NCI-H1694 (cell line): ENCODE measurements around the gene CYP24A1.

Experiments
- DNase-seq: peaks from one replicate; lab custom pipeline; 2025; lab: John Stamatoyannopoulos, UW

Gene CYP24A1

DNA sequence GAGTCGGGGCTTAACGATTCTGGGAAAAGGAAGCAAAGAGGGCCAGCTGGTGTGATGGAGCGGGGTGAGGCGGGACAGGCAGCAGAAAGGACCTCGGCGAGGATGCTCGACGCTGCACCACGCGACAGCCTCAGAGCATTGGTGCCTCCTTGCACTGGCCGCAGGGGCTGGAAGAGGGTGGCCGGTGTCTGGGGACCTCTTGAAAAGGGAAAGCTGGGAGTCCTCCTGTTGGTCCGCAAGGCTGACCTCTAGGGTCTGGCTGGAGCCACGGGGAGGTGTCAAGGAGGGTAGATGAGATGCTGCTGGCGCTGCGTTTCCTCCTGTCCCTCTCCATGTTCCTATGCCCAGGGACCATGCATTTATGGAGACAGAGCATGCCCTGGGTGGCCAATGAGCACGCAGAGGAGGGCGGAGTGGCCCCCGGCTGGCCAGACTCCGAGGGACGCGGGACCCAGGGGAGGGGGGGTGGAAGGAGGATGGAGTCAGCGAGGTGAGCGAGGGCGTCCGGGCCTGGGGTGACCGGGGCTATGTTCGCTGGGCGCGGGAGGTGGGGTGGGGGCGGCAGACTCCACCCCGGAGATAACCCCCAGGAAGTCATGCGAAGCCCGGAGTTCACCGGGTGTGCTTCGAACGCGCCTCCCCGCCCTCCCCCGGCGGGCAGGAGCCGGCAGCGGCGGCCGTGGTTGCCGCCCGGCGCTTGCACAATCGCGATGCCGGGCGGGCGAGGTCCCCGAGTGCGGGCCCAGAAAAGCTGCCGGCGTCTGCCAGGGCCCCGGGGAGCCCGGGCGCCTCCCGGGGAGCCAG, at the start of gene CYP24A1:
Gene CYP24A1 (minus strand): TSS at position 334 of the 804 bp plus-strand sequence. CDS start 407 bp downstream, outside the sequence.
- no peak for DNase-seq

DNA sequence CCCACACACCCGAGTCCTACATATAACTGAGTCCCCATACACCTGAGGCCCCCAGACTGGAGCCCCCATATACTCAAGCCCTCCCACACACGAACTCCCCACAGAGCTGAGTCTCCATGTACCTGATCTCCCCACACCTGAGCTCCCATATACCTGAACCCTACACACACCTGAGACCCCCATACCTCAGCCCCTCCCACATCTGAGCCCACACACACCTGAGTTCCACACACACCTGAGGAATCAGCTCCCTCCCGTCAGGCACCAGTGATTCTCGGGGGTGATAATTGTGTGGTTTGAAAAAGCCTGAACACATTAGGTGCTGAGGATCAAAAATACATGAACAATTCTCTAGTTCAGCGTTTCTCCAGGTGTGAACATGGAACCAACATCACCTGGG, 49.5 kb upstream of the CYP24A1 start:
- no peak for DNase-seq

DNA sequence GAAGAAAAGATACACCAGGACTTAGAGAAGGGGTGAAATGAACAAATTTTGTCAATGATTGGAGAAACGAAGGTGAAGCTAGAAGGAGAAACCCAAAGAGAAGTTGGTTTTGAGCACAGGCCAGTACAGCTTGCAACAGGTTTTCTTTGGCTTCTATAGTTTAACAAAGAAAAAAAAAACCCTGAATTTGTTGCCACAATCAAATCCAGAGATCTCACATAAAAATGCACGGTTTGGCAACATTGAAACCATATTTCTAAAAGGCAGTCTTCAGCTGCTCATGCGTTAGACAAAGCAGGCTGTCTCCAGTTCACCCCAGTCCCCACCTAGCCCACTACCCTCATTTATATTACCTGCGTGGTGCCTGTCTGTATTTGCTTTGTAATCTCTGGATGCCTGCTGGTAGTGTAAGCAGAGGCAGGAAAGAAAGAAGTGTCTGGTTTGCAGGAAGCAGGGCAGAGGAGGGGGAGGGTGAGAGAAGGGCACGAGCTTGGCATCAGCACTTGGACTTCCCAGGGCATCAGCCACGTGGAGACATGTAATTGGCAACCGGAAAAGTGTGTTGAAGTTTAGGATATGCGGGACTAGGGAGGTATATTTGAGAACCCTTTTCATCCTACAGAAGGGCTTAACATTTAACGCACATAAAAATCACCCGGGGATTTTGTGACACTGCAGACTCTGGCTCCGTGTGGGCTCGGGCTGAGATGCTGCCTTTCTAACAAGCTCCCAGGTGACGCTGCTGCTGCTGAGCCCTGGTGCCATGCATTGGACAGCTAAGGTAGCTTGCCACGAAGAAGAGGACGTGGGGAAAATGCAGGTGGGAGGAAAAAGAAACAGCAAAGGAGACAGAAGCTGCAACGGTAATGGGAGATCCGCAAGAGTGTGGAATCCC, 48.5 kb upstream of the CYP24A1 start:
- DNase-seq = no peak

DNA sequence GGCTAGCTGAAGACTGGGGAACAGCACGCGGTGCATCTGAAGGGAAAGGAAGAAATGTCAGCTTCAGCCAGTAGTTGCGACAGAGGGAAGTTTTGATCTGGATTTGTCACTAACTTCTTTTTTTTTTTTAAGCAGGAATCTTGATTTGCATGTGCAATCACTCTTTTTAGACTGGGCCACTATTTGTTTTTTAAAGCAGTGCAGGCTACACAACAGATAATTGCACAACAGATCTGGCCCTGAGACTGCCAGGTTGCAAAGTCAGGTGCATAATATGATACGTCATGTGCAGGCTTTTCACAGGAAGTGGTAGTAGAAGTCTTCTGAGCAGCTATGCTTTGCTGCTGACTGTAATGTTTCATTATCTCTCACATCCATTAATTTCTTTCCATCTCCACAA, 47.6 kb upstream of the CYP24A1 start:
- DNase-seq = no peak

DNA sequence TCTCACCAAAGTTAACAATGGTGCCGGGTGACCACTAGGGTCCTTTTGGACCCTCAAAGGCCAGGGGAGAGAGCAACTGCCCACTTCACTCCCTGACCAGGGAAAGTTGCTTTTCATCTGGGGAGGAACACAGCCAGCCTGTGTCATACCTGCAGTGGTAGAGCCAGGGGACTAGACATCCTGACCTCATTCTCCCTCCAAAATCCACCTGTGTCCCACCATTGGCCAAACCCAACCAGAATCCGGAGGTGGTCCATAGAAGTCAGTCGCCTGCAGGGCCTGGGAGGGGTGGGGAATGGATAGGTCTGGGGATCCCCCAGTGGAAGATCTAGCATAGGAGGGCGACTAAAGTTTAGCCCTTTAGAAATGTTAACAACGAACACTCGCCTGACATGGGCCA, 46.9 kb upstream of the CYP24A1 start:
- no peak for DNase-seq

DNA sequence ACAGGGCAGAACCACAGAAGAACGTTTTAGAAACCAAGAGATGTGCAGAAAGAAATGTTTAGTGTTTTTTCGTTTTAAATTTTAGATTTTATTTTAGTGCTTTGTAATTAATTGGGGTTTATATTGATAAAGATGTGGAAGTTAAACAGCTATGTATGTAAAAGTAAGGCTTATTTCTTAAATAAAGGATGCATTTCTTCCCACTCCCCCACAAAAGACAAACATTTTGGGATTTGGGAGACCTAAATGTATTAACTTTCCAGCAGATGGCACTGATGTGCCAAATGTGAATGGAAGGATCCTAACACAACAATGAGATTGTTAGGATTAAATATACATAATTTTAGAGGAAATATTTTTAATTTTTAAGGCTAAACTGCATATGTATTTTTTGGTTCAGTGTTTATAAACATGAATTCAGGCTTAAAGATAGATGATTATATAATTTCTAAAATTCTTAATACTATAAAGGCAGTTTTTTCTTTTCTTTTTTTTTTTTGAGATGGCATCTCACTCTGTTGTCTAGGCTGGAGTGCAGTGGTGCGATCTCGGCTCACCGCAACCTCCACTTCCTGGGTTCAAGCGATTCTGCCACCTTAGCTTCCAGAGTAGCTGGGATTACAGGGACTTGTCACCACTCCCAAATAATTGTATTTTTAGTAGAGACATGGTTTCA, 46.1 kb upstream of the CYP24A1 start:
- DNase-seq = peak; percentile 56

DNA sequence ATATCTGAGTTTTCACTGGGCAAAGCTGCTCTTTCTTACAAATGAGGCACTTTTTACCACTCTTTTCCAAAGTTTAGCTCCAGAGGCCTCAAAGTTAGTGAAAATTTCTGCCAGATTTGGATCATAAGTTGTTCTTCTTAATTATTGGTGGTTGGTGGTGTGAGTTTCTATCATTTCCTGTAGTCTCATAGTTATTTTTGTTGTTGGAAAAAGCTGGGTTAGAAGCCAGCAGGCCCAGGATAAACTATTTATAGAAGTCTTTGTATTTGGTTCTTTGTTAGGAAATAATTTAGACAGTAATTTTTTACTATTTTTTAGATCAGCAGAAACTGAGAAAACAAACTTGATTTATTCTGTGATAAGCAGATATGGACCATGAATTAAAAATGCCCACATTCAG, 44.7 kb upstream of the CYP24A1 start:
- DNase-seq = no peak

DNA sequence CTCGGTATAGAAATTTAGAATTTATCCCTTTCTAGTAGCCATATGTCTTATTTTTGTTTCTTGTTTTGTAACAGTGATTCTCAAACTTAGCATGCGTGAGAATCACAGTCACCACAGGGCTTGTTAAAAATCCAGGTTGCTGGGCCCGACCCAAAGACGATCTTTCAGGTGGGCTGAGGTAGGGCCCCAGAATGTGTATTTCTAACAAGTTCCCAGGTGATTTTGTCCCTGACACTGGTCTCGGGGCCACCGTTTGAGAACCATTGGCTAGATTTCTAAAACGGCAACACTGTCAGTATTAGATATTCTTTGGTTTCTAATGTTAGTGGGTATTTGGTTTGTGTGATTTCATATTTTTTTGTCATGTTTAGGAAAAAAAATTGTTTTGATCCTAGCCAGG, 44.0 kb upstream of the CYP24A1 start:
- DNase-seq = no peak

DNA sequence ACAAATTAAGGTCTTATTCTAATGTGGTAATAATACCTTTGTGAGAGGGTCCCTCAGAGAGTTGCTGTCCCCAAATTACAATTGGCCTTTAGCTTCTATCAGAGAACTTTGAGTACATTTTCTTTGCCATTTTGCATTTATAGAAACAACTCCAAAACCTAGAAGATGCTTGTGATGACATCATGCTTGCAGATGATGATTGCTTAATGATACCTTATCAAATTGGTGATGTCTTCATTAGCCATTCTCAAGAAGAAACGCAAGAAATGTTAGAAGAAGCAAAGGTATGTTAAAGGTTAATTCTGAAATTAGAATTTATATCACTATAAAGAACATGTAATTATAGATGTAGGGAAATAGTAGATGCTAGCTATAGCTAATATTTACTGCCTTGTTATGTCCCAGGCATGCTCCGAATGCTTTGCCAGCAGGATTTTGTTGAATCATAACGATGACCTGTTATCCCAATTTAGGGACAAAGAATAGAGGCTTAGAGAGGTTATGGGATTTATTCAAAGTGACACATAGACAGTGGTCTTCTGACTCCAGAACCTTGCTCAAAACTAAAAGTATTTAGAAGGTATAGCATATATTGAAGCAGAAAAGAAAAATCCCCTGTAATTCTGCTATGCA, 41.5 kb upstream of the CYP24A1 start:
- DNase-seq = no peak

DNA sequence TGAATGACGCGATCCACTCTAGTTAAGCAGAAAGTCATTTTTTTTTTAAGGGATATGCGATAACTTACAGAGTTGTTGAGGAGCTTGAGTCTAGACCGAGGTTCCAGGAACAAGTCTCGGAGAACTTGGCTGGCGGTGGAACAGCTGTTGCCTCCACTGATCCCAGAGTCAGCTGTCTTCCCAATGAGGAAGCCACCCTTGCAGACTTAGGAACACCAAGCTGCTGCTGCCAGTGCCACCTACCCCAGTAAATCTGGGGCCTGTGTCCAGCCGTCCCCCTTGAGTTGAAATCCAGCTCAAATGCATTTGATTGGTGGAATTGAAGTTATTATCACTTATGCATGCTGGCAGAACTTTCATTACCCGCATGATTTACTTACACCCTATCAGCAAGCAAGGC, 40.8 kb upstream of the CYP24A1 start:
- DNase-seq = no peak

DNA sequence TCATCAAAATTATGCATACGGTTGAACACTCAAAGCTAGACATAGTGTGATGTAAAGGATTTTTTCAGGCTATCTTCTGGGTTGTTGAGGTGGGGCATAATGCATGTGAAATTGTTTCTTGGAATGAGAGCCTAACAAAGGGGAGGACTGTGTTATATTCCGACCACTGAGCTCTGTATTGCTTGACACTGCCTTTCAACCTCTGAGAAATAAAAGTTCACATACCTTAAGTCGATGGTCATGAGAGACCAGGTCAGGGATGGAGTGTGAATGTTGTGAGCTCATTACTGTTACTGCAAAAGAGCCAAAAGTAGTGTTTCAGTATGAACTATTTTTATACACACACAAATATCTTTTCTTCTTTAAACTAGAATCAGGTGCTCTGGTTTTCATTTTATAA, 39.1 kb upstream of the CYP24A1 start:
- DNase-seq = no peak

DNA sequence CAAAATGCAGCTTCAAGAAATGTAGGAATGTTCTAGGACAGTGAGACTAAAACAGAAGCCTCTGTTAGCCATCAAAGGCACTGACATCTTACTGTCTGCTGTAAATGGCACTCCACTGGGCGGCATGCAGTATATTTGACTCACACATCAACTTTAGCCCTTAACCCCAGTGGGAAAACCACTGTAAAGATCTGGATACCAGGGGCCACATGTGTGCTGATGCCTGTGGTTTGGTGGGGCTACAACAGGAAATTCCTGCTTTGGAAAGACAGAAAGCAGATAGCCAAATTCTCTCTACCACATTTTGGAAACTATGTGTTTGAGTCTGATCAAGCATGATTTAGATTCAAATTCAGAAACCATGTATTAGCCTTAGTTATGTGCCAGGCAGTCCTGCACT, 38.4 kb upstream of the CYP24A1 start:
- DNase-seq = no peak

DNA sequence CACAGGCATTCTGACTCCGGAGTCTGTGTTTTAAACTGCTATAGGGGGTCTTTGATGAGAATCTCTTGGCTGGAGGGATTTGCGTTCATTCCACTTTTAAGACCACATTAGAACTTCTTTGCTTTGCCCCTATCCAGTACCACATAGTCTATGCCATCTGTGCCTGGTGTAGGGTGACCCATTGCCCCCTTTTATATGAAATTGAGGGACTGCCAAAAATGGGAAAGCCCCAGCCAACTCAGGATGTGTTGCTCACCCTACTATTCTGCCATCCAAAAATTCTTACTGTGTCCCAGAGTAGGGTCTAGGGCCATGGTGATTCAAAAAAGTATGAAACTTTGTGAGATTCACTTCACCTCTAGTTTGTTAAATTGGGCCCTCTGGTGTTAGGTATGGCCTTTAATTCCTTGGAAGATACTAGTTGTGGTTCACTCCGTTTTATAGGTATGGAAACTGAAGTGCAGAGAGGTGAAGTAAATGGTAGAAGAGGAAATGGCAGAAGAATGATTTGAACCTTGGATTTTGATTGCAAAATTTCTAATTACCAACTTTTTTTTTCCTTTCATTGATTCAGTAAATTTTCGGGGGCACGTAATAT, 35.5 kb upstream of the CYP24A1 start:
- no peak for DNase-seq

DNA sequence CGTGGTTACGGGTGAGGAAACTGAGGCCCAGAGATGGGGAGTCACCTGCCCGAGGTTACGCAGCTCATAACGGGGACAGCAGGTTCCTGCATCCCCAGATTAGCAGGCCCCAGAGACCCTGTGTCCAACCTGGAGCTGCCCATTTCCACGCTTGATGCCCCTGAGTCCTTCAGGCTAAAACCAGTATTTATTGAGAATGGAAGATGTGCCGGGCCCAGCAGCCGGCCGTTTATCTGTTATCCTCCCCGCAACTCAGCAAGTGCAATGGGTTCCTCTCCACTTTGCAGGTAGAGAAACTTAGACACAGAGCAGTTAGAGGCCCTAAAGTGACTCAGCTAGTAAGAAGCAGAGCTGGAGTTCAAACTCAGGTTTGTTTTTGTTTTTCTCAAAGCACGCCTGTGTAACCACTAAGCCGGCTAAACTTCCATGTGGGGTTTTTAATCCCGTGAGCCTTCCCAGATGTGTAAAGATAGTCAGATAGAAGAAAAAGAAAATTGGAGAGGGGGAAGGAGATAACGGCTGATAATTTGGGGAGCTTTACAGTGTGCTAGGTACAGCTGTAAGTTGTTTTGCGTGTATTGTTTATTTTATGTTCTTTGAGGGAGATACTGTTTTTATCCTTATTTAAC, 34.9 kb upstream of the CYP24A1 start:
- DNase-seq = no peak

DNA sequence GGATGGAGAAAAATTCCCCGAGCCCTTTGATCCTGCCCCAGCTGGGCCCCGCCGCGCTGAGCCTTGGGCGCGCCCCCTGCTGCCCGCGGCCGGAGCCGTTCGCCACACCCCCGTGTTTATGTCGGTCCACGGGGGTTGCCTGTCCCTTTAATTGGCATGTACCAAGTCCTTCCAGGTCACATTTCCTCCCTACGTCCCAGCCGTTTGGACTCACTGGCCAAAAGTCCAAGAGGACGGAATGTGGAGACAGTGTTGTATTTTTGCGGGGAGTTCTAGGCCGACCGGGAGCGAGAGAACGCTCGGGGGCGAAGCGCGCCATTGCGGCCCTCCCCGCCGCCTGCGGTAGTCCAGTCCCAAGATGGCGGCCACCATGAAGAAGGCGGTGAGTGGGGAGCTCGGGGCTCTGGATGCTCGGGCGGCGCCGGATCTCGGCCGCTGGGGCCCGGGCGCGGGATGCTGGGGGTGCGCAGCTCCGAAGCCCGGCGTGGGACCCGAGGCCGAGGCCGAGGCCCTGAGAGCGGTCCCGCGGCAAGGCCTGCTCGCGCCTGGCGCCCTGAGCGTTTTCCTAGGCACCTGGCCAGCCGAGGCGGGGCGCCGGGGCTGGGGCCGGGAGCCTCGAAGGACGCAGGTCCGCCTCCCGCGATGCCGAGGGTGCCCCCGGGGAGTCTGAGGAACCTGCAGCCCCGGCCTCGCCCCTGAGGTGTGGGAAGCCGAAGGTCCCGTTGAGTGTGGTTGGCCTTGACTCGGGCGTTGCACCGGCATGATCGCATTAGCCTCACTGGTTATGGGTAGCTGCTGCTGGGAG, 34.2 kb upstream of the CYP24A1 start, which contains the start of gene PFDN4:
Gene PFDN4 (plus strand): TSS at position 345 of the 805 bp plus-strand sequence. CDS start 14 bp downstream, at position 359.
- DNase-seq = peak; percentile 14

DNA sequence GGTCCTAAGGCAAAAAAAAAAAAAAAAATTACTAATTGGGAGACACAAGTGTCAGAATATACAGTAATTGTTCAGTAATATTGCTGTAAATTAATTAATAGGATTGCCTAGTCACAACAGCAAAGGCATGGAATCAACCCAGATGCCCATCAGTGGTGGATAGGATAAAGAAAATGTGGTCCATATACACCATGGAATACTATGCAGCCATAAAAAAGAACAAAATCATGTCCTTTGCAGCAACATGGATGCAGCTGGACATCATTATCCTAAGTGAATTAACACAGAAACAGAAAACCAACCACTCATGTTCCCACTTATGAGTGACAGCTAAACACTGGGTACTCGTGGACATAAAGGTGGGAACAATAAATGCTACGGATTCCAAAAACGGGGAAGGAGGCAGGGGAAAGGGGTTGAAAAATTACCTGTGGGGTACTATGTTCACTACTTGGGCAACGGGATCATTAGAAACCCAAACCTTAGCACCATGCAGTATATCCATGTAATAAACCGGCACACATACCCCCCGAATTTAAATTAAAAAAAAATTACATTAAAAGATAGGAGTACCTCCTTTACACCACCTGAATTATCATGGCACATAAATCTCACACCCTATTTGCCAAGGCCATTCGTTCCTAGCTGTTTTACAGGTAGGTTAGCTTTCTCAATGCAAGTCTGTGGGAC, 33.4 kb upstream of the CYP24A1 start:
- no peak for DNase-seq

DNA sequence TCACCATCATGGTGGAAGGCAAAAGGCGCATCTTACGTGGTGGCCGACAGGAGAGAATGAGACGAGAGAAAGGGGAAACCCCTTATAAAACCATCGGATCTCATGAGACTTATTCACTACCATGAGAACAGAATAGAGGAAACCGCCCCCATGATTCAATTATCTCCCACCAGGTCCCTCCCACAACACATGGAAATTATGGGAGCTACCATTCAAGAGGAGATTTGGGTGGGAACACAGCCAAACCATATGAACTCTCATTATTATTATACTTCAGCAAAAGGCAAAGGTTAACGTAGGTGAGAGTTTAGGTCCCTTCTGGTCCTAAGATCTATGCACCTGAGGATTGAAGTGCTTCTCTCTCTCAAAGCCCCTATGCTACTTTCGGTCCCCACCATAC, 31.7 kb upstream of the CYP24A1 start:
- no peak for DNase-seq

DNA sequence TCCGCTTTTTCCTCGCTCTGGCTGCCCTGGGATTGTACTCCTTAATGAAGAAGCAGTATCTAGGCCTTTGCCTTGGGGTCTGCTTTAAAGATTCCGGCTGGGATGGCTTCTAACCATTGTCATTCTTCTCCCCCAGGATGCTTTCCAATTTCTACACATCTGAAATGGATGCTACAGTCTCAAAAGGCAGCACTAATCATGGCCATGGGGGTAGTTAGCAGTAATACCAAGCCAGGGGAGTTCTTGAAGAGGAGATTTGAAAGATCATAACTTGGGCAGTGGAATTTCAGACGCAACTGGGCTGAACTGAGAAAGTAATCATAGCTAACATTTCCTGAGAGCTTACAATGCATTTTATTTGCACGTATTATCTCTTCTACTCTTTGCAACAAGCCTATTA, 30.7 kb upstream of the CYP24A1 start:
- no peak for DNase-seq

DNA sequence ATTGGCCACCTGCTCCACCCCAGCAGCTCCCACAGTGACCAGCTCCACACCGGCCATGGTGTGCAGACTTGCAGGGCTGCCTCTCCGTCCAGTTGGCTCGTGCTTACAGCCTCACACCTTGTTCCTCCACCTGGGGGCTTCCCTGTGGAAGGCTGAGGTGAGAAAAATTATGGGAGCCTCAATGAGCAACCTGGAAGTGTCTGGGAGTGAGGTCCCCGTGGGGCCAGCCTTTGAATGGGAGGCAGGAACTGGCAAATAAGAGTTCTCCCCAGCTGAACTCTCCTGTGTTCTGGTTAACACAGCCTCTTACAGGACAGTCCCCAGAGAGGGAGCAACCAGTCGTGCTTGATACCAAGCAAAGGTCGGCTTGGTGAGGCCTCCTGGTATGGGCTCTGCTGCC, 30.3 kb upstream of the CYP24A1 start:
- no peak for DNase-seq

DNA sequence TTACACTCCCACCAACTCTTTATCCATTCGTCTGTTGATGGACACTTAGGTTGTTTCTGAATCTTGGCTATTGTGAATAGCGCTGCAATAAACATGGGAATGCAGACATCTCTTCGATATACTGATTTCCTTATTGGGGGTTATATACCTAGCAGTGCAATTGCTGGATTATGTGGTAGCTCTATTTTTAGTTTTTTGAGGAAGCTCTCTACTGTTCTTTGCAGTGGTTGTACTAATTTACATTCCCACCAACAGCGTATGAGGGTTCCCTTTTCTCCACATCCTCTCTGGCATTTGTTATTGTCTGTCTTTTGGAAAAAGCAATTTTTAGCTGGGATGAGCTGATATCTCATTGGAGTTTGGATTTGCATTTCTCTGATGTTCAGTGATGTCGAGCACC, 29.5 kb upstream of the CYP24A1 start:
- DNase-seq = no peak
